ENCODE data around the gene LRRC4.

- TF ChIP-seq EZH2 (IDR thresholded peaks at IDR 0.05) (no peak), POLR2AphosphoS5 (IDR thresholded peaks at IDR 0.05; ENCODE audit: borderline replicate concordance, low read depth, low read length) (no peak)
These were observed 43.5 kb upstream of the LRRC4 start for GRCh38 chr7:128074736-128075135.

Measured in SK-N-MC (cell line).